ENCODE results near the gene HYAL3.

GRCh38 chr3:50270422-50271224, 28.6 kb downstream of the HYAL3 start:
- TF ChIP-seq GATA2 (IDR thresholded peaks at IDR 0.05; ENCODE audit: low read depth, low read length) (no peak), GATA3 (IDR thresholded peaks at IDR 0.05; ENCODE audit: low read depth, low read length) (no peak)

Measured in SH-SY5Y (cell line).